HepG2 (cell line): ENCODE results near the gene B4GALT2. TPM values are rescaled to one million over a fixed set of nuclear protein-coding genes. Genes with fewer than 3 reads are reported as not detected.

Experiments used
- ATAC-seq: fragments of 200-7000 bp; cut with Tn5 transposase; 3 replicates; pipeline ENCODE4 v1.9.1; 2020; ENCODE audit warnings: mild to moderate bottlenecking, moderate library complexity
- BruUV-seq: library from RNA; stranded (reverse); fragments of 400-500 nt; replicated peaks from 2 replicates; lab custom pipeline; 2021; lab: Mats Ljungman, UMichigan
- CTCF ChIA-PET: fragments of 300-600 bp; formaldehyde crosslinking; extraction: SDS; loops from one replicate; lab custom pipeline; 2021; ENCODE audit warnings: low total read pairs, inconsistent platforms, low intra/inter-chr PET ratio; lab: Yijun Ruan, JAX
- POLR2A ChIA-PET: fragments of 350-600 bp; sonication (Branson Sonifier 250); formaldehyde crosslinking; loops from one replicate; lab custom pipeline; 2020; ENCODE audit warnings: antibody characterized with exemption, inconsistent platforms; lab: Yijun Ruan, JAX
- DNase-seq: peaks from one replicate; pipeline ENCODE4 v3.0.0-alpha.2; 2015; ENCODE audit warnings: low spot score
- FAIRE-seq: peaks from 3 replicates; lab custom pipeline; 2011; peaks lifted over from hg19 to GRCh38; lab: Jason Lieb, UNC
- H2AFZ ChIP-seq: one replicate; pipeline ENCODE4 v1.6.1; 2011; ENCODE audit warnings: low read length, inconsistent platforms
- H3K27ac ChIP-seq: fragments of 300-600 bp; 3 replicates; pipeline ENCODE4 v1.8.0; 2011; ENCODE audit warnings: mixed run types, mild to moderate bottlenecking, mixed read lengths, low read length, inconsistent platforms; ENCODE audit not compliant: insufficient read depth; ENCODE audit errors: extremely low read length
- H3K27me3 ChIP-seq, 2 experiments: fragments of 200-600 bp in 1 of 2; 2 replicates in 1 of 2; 3 replicates in 1 of 2; pipeline versions ENCODE4 v1.6.0 to v1.8.0; 2011; ENCODE audit warnings: low read length in 2 of 2, mild to moderate bottlenecking in 2 of 2, moderate library complexity in 2 of 2, inconsistent platforms in 1 of 2; ENCODE audit not compliant: insufficient read depth in 2 of 2, control insufficient read depth in 1 of 2
- H3K36me3 ChIP-seq, 2 experiments: fragments of 200-600 bp in 1 of 2; replicated peaks in 1 of 2; 2 replicates in 1 of 2; 3 replicates in 1 of 2; pipeline versions ENCODE4 v1.5.1 to v1.8.0; 2011; ENCODE audit warnings: low read length in 2 of 2, inconsistent platforms in 1 of 2; ENCODE audit not compliant: insufficient read depth in 2 of 2, control insufficient read depth in 1 of 2
- H3K4me1 ChIP-seq: 2 replicates; pipeline ENCODE4 v1.5.1; 2012; ENCODE audit warnings: low read length, inconsistent platforms; ENCODE audit not compliant: insufficient read depth
- H3K4me2 ChIP-seq: 2 replicates; pipeline ENCODE4 v1.6.0; 2011; ENCODE audit warnings: low read depth, low read length, inconsistent platforms
- H3K4me3 ChIP-seq, 3 experiments: fragments of 200-600 bp in 1 of 3; sonication (generic), shearing (Covaris generic) in 1 of 3; replicated peaks in 1 of 3; 2 replicates each; pipeline ENCODE4 v1.5.1; 2011 to 2016; ENCODE audit warnings: low read length in 3 of 3, inconsistent platforms in 2 of 3, low read depth in 2 of 3, mild to moderate bottlenecking in 2 of 3, control low read depth in 1 of 3, mixed read lengths in 1 of 3; ENCODE audit not compliant: insufficient read depth in 1 of 3
- H3K79me2 ChIP-seq: one replicate; pipeline ENCODE4 v1.6.1; 2011; ENCODE audit warnings: low read length, inconsistent platforms; ENCODE audit not compliant: insufficient read depth
- H3K9ac ChIP-seq: 2 replicates; pipeline ENCODE4 v1.6.0; 2011; ENCODE audit warnings: mild to moderate bottlenecking, low read depth, low read length, inconsistent platforms; ENCODE audit not compliant: insufficient read depth
- H3K9me3 ChIP-seq: 2 replicates; pipeline ENCODE4 v1.5.1; 2012; ENCODE audit warnings: mild to moderate bottlenecking, low read length
- H4K20me1 ChIP-seq: 2 replicates; pipeline ENCODE4 v1.6.0; 2011; ENCODE audit warnings: inconsistent platforms, mild to moderate bottlenecking, low read length, moderate library complexity; ENCODE audit not compliant: insufficient read depth
- XBP1 ChIP-seq: sonication (generic); formaldehyde crosslinking; IDR thresholded peaks from 2 replicates; pipeline ENCODE4 v1.5.0; 2020; ENCODE audit warnings: missing genetic modification reagents
- ZNF274 ChIP-seq: sonication (generic); formaldehyde crosslinking; IDR thresholded peaks from 2 replicates; pipeline ENCODE4 v1.5.1; 2020; ENCODE audit warnings: mild to moderate bottlenecking, missing genetic modification reagents
- WGBS: methylation state at CpG from one replicate; pipeline ENCODE4 v1.1.6; 2017; ENCODE audit warnings: low lambda C conversion rate; 5-methylcytosine and 5-hydroxymethylcytosine counted together
- in situ Hi-C: cut with HindIII; loops from 2 replicates; pipeline ENCODE4 v1.10.0; 2017; ENCODE audit warnings: low pct_unique_long_range_greater_than_20kb; ENCODE audit not compliant: extremely low pct_ligation_motif_present
- intact Hi-C: fragments of 100-400 bp; cut with micrococcal nuclease; formaldehyde crosslinking; loops from one replicate; pipeline ENCODE4 v1.10.0; 2022; ENCODE audit not compliant: unreplicated experiment
- polyA plus RNA-seq, 8 experiments: library from polyadenylated mRNA; depleted of rRNA in 3 of 8; stranded (reverse) in 7 of 8; unstranded in 1 of 8; fragments of >200 nt; fragmentation: Illumina TruSeq in 4 of 8; extraction: Trizol in 4 of 8; gene quantifications; 2 replicates each; pipeline versions ENCODE4 v1.2.1 to v1.2.3, GENCODE V29; 2011 to 2016; ENCODE audit warnings: low read depth in 4 of 8, missing spikeins in 1 of 8, mixed read lengths in 1 of 8; ENCODE audit not compliant: insufficient read depth in 1 of 8
- total RNA-seq, 5 experiments: library from RNA; depleted of rRNA; stranded (reverse); fragments of >200 nt; fragmentation: Illumina TruSeq; extraction: Trizol; gene quantifications; 2 replicates each; pipeline ENCODE4 v1.2.3, GENCODE V29; 2016; ENCODE audit warnings: low read depth in 1 of 5
- TF ChIP-seq, protein P1 (sequence below): IDR thresholded peaks from 2 replicates; pipeline ENCODE4 v1.6.1; 2012; ENCODE audit warnings: inconsistent platforms
- TF ChIP-seq, protein P2 (sequence below): sonication (generic); formaldehyde crosslinking; IDR thresholded peaks from 2 replicates; pipeline ENCODE4 v1.4.0; 2020; ENCODE audit warnings: missing genetic modification reagents
- TF ChIP-seq, protein P3 (sequence below): IDR thresholded peaks from 2 replicates; pipeline ENCODE4 v1.6.1; 2016; ENCODE audit warnings: mild to moderate bottlenecking
- TF ChIP-seq, protein P4 (sequence below): sonication (generic); formaldehyde crosslinking; IDR thresholded peaks from 2 replicates; pipeline ENCODE4 v1.9.0; 2021; ENCODE audit warnings: missing genetic modification reagents, mild to moderate bottlenecking, borderline replicate concordance
- TF ChIP-seq, protein P5 (sequence below), 2 experiments: fragments of 450-650 bp in 1 of 2; sonication (generic) in 1 of 2; formaldehyde crosslinking in 1 of 2; IDR thresholded peaks; 2 replicates each; pipeline versions ENCODE4 v1.6.1 to v1.8.0; 2016 to 2022; ENCODE audit warnings: antibody characterized with exemption in 1 of 2, mild to moderate bottlenecking in 1 of 2, missing genetic modification reagents in 1 of 2

Gene B4GALT2
- total and polyA plus RNA-seq, 2 of the 13 experiments (the other 11 are each of a cell fraction or from before 2014, with no cell fraction given): 41.9 to 78.0 TPM

DNA sequence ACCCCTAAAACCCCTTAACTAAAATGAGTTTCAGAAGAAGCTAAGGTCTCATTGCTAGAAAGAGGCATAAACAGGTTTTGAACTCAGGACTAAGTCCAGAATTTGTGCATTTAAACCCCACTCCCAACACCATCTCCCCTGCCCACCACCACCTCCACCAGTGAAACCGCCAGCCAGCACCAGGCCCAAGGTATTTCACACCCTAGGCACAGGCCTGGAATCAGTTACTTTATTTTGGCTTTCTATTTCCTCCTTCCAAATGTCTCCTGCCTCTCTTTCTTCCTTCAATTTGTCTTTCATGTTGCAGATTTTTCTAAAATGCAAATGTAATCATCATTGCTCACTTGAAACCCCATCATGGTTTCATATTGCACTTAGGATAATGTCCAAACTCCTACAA lies 34.1 kb upstream of the B4GALT2 start (continued):
- TF ChIP-seq, protein P1, sequence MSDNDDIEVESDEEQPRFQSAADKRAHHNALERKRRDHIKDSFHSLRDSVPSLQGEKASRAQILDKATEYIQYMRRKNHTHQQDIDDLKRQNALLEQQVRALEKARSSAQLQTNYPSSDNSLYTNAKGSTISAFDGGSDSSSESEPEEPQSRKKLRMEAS: no peak
- TF ChIP-seq ZNF274 (CRISPR knock-in tag) (no peak), XBP1 (CRISPR knock-in tag) (no peak)
- TF ChIP-seq, protein P2, sequence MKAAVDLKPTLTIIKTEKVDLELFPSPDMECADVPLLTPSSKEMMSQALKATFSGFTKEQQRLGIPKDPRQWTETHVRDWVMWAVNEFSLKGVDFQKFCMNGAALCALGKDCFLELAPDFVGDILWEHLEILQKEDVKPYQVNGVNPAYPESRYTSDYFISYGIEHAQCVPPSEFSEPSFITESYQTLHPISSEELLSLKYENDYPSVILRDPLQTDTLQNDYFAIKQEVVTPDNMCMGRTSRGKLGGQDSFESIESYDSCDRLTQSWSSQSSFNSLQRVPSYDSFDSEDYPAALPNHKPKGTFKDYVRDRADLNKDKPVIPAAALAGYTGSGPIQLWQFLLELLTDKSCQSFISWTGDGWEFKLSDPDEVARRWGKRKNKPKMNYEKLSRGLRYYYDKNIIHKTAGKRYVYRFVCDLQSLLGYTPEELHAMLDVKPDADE (CRISPR knock-in tag): no peak
- TF ChIP-seq, protein P3, sequence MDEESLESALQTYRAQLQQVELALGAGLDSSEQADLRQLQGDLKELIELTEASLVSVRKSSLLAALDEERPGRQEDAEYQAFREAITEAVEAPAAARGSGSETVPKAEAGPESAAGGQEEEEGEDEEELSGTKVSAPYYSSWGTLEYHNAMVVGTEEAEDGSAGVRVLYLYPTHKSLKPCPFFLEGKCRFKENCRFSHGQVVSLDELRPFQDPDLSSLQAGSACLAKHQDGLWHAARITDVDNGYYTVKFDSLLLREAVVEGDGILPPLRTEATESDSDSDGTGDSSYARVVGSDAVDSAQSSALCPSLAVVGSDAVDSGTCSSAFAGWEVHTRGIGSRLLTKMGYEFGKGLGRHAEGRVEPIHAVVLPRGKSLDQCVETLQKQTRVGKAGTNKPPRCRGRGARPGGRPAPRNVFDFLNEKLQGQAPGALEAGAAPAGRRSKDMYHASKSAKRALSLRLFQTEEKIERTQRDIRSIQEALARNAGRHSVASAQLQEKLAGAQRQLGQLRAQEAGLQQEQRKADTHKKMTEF (CRISPR knock-in tag): no peak
- TF ChIP-seq, protein P4, sequence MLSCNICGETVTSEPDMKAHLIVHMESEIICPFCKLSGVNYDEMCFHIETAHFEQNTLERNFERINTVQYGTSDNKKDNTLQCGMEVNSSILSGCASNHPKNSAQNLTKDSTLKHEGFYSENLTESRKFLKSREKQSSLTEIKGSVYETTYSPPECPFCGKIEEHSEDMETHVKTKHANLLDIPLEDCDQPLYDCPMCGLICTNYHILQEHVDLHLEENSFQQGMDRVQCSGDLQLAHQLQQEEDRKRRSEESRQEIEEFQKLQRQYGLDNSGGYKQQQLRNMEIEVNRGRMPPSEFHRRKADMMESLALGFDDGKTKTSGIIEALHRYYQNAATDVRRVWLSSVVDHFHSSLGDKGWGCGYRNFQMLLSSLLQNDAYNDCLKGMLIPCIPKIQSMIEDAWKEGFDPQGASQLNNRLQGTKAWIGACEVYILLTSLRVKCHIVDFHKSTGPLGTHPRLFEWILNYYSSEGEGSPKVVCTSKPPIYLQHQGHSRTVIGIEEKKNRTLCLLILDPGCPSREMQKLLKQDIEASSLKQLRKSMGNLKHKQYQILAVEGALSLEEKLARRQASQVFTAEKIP (CRISPR knock-in tag): no peak
- TF ChIP-seq, all 625 proteins: peak for 0

DNA sequence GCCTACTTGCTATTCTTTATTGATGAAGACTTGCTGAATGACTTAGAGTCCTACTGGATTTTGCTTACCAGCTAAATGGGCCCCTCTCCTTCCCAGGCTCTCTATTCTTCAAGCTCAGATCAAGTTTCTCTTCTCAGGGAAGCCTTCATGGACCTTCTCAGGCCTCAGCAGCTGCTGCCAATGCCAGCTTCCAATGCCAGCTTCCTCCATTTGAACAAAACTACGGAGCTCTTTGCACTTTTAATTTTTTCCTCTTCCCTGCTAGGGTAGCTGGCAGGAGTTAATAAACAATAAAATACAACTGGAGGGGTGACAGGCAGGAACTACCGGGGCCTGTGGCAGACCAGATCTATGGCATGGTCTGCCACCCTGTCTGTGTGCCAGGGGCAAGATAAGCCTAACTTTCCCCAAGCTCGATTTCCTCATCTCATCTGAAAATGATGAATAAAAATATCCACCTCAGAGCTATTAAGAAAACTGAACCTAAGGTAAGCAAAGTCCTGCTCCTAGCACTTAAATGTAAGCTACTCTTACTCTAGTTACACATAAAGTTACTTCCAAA lies 33.3 kb upstream of the B4GALT2 start:
- Histone ChIP-seq H3K9me3 (no peaks in the 10 kb centered on the region), H3K9ac (peak overlapping the region; percentile 94), H3K4me3 (peak overlapping the region; percentile 69 to 90 (median 79)), H3K27me3 (no peaks in the 10 kb centered on the region; a peak in 1 of 5 replicates), H3K27ac (peak overlapping the region; percentile 21), H3K36me3 (no peaks in the 10 kb centered on the region; a peak in 1 of 5 replicates), H4K20me1 (no peaks in the 10 kb centered on the region), H3K79me2 (peaks cover 11% of the 10 kb centered on the region), H2AFZ (no peak overlapping the region), H3K4me1 (peaks cover 27% of the 10 kb centered on the region), H3K4me2 (peak overlapping the region; percentile 84)
- FAIRE-seq (no peak), DNase-seq (no peak), ATAC-seq (no peak)
- 7% methylated on average over 3 of the region's 3 CpGs for WGBS
- CTCF ChIA-PET: no interaction called here
- in situ Hi-C loops (no loop called here), intact Hi-C loops (loop anchor here (1.0 to 5.0 kb wide), 2 partner anchors 9 to 238 kb away; partner anchors contain the start of gene ST3GAL3)
- POLR2A ChIA-PET: interaction anchor here (1.3 to 5.0 kb wide), 4 partner anchors 10 to 296 kb away, joined by 3 to 38 read pairs (median 11); partner anchors contain the start of genes ATP6V0B, DPH2 and KDM4A
- BruUV-seq: TSS peak; percentile 75
- TF ChIP-seq, protein P5, sequence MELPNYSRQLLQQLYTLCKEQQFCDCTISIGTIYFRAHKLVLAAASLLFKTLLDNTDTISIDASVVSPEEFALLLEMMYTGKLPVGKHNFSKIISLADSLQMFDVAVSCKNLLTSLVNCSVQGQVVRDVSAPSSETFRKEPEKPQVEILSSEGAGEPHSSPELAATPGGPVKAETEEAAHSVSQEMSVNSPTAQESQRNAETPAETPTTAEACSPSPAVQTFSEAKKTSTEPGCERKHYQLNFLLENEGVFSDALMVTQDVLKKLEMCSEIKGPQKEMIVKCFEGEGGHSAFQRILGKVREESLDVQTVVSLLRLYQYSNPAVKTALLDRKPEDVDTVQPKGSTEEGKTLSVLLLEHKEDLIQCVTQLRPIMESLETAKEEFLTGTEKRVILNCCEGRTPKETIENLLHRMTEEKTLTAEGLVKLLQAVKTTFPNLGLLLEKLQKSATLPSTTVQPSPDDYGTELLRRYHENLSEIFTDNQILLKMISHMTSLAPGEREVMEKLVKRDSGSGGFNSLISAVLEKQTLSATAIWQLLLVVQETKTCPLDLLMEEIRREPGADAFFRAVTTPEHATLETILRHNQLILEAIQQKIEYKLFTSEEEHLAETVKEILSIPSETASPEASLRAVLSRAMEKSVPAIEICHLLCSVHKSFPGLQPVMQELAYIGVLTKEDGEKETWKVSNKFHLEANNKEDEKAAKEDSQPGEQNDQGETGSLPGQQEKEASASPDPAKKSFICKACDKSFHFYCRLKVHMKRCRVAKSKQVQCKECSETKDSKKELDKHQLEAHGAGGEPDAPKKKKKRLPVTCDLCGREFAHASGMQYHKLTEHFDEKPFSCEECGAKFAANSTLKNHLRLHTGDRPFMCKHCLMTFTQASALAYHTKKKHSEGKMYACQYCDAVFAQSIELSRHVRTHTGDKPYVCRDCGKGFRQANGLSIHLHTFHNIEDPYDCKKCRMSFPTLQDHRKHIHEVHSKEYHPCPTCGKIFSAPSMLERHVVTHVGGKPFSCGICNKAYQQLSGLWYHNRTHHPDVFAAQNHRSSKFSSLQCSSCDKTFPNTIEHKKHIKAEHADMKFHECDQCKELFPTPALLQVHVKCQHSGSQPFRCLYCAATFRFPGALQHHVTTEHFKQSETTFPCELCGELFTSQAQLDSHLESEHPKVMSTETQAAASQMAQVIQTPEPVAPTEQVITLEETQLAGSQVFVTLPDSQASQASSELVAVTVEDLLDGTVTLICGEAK (IDR thresholded peaks at IDR 0.05): peak; percentile 42; the same call in 1 of the 2 replicates
- TF ChIP-seq, protein P5 (CRISPR knock-in tag; IDR thresholded peaks at IDR 0.05): no peak
